ENCODE data around the gene EPHB4. TPM values are rescaled to one million over a fixed set of nuclear protein-coding genes. Genes with fewer than 3 reads are reported as not detected.
A peak's percentile ranks its signal among the peaks of the same experiment; 100 is the strongest.

EPHB4 gene
- total RNA-seq, 1 experiment from 2014 or later: 104 TPM

DNA sequence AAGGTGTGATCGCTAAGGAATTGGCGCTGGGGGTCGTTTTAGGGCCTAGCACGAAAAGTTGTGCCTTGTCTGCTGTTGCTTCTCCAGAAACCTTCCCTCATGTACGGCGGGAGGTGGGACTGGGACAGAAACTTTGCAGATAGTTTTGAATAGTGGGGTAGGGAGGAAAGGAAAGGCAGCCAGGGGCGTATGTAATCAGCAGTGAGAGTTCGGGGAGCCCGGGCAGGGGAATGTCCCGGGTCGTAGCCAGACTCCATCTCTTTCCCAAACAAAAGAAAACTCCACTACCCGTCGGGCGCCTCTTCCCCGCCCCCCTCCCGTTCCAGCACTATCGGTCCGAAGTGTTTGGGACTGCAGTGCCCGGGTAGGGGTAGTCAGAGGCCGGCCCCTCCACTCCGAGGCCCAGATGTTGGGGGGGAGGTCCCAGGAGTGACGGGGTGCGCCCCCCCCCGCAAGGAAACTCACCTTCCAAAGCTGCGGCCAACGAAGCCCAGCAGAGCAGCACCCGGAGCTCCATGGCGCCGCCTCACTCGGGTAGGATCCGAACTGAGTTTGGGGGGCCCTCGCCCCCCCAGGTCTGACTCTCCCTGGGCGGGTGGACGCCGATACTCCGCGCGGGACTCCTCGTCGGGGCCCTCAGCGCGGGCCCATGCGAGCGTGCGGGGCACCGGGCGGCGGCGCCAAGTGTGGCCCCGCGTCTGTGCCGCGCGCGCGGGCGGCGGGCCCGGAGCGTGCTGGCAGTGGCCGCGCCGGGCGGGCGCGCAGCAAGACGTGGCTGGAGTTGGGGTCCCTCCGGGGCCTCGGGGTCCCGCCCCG is 601 bp downstream of the EPHB4 start:
- ATAC-seq: peak; percentile 9
- TF ChIP-seq EZH2phosphoT487 (IDR thresholded peaks at IDR 0.05; ENCODE audit: borderline replicate concordance, low read length) (no peak), EZH2 (IDR thresholded peaks at IDR 0.05; ENCODE audit: low read length, unreplicated experiment) (no peak)
- TF ChIP-seq, protein P1, sequence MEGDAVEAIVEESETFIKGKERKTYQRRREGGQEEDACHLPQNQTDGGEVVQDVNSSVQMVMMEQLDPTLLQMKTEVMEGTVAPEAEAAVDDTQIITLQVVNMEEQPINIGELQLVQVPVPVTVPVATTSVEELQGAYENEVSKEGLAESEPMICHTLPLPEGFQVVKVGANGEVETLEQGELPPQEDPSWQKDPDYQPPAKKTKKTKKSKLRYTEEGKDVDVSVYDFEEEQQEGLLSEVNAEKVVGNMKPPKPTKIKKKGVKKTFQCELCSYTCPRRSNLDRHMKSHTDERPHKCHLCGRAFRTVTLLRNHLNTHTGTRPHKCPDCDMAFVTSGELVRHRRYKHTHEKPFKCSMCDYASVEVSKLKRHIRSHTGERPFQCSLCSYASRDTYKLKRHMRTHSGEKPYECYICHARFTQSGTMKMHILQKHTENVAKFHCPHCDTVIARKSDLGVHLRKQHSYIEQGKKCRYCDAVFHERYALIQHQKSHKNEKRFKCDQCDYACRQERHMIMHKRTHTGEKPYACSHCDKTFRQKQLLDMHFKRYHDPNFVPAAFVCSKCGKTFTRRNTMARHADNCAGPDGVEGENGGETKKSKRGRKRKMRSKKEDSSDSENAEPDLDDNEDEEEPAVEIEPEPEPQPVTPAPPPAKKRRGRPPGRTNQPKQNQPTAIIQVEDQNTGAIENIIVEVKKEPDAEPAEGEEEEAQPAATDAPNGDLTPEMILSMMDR (conservative IDR thresholded peaks at IDR 0.05; ENCODE audit: low read depth, low read length): no peak
- Histone ChIP-seq H2AFZ (ENCODE audit: low read length) (peak overlapping the region; percentile 80), H3K36me3 (ENCODE audit: low read depth, low read length) (peaks cover 16% of the 10 kb centered on the region; the same call in 1 of the 2 replicates), H3K27ac (ENCODE audit: low read length) (no peak overlapping the region), H3K4me2 (ENCODE audit: low read length) (peak overlapping the region; percentile 86), H4K20me1 (ENCODE audit: low read length) (peaks cover 5% of the 10 kb centered on the region; the same call in 1 of the 2 replicates), H3F3A (ENCODE audit: low read length, unreplicated experiment) (no peaks in the 10 kb centered on the region), H3K9ac (ENCODE audit: low read length) (peak overlapping the region; percentile 76), H3K9me3 (ENCODE audit: low read length) (no peaks in the 10 kb centered on the region), H3K9me2 (replicated peaks; ENCODE audit: low read length) (no peaks in the 10 kb centered on the region), H3K79me2 (ENCODE audit: low read length) (peaks cover 42% of the 10 kb centered on the region), H3K4me3 (ENCODE audit: low read length) (peak overlapping the region; percentile 99), H3K4me1 (ENCODE audit: insufficient read depth, low read length) (peaks cover 5% of the 10 kb centered on the region; the same call in 1 of the 2 replicates), H3K27me3 (ENCODE audit: low read length) (no peaks in the 10 kb centered on the region)
- POLR2A ChIA-PET (ENCODE audit: unreplicated experiment): interaction anchor here (0.6 to 1.0 kb wide), 7 partner anchors 23 to 342 kb away, joined by 3 to 12 read pairs (median 7); partner anchors contain the start of genes POP7 and UFSP1
- CTCF ChIA-PET: interaction anchor here (0.6 to 2.2 kb wide), 6 partner anchors 25 to 442 kb away, joined by 3 to 27 read pairs (median 8); partner anchors contain the start of genes POP7, SLC12A9 and UFSP1
- DNase-seq: no peak
- BruUV-seq (replicated peaks): no TSS peak
- intact Hi-C loops (cut with micrococcal nuclease): loop anchor here (1.0 to 5.0 kb wide), 3 partner anchors 23 to 119 kb away; partner anchors contain the start of genes POP7 and SLC12A9

DNA sequence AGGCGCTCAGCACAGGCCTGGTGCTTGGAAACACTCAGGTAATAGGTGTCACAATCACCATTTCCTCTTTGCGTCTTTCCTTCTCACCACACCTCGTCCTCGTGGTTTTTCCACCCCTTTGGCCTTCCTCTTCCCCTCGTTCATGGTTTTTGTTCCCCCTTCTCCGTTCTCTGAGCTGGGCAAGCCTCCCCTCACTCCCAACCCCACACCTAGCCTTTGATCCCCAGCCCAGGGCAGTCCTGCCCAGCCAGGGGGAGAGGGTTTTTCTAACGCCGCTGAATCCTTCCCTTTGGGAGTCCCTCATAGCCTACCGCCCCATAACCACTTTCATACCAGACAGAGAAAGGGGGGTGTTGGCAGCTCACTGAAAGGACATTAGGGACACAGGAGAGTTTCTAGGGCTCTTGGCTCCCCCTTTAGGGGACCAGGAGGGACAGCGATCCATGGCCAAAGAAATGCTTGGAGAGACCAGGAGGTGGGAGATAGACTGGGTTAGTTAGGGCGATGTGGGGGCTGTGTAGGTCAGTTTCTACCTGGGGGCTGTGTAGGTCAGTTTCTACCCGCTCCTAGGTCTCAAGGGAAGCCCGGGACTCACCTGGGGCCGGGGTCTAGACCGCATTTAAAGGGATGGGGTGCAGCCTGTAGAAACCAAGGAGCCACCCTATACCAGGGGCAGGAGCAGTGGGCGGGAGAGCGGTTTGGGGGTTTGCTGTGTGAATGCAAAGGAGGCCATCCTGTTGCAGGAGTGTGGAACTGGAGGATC is 1.4 kb downstream of the EPHB4 start:
- peak overlapping the region; percentile 86 for H3K4me2 ChIP-seq (ENCODE audit: low read length)
- peak overlapping the region; percentile 57 for H3K27ac ChIP-seq (ENCODE audit: low read length)
- H3K9ac ChIP-seq (ENCODE audit: low read length): peak overlapping the region; percentile 76
- H3K27me3 ChIP-seq (ENCODE audit: low read length): no peaks in the 10 kb centered on the region
- peak overlapping the region; percentile 99 for H3K4me3 ChIP-seq (ENCODE audit: low read length)
- H3K4me1 ChIP-seq (ENCODE audit: insufficient read depth, low read length): peaks cover 5% of the 10 kb centered on the region; the same call in 1 of the 2 replicates
- no peaks in the 10 kb centered on the region for H3K9me3 ChIP-seq (ENCODE audit: low read length)
- TSS peak; percentile 62 for BruUV-seq (replicated peaks)
- H3F3A ChIP-seq (ENCODE audit: low read length, unreplicated experiment): no peaks in the 10 kb centered on the region
- ChIA-PET CTCF (interaction anchor here (0.6 to 1.2 kb wide), 4 partner anchors 24 to 120 kb away, joined by 3 to 6 read pairs (median 6); partner anchors contain the start of genes POP7 and UFSP1), POLR2A (ENCODE audit: unreplicated experiment) (interaction anchor here (0.6 kb wide), 1 partner anchor 31 kb away, joined by 3 read pairs; no protein-coding TSS in a partner anchor)
- ATAC-seq (peak; percentile 11), DNase-seq (peak; percentile 40)
- peak overlapping the region; percentile 80 for H2AFZ ChIP-seq (ENCODE audit: low read length)
- peaks cover 42% of the 10 kb centered on the region for H3K79me2 ChIP-seq (ENCODE audit: low read length)
- H4K20me1 ChIP-seq (ENCODE audit: low read length): peaks cover 5% of the 10 kb centered on the region; the same call in 1 of the 2 replicates
- H3K36me3 ChIP-seq (ENCODE audit: low read depth, low read length): peaks cover 16% of the 10 kb centered on the region
- no peaks in the 10 kb centered on the region for H3K9me2 ChIP-seq (replicated peaks; ENCODE audit: low read length)
- intact Hi-C loops (cut with micrococcal nuclease): loop anchor here (1.0 to 5.0 kb wide), 2 partner anchors 23 to 119 kb away; partner anchors contain the start of gene POP7
- TF ChIP-seq EZH2 (IDR thresholded peaks at IDR 0.05; ENCODE audit: low read length, unreplicated experiment) (no peak), EZH2phosphoT487 (IDR thresholded peaks at IDR 0.05; ENCODE audit: borderline replicate concordance, low read length) (no peak)
- TF ChIP-seq, protein P1 (conservative IDR thresholded peaks at IDR 0.05; ENCODE audit: low read depth, low read length): peak; percentile 58

All from PC-3 (cell line).